KMS-11 (cell line): ENCODE data around the gene ATP6V0D1.

Source experiments
- H2AFZ ChIP-seq: fragments of 200-600 bp; sonication (generic); 2 replicates; pipeline ENCODE4 v1.6.1; 2016; ENCODE audit warnings: antibody characterized with exemption, mixed run types, low read depth
- H3K27ac ChIP-seq: fragments of 200-600 bp; sonication (generic); 2 replicates; pipeline ENCODE4 v1.6.1; 2016; ENCODE audit warnings: mild to moderate bottlenecking, mixed run types
- H3K27me3 ChIP-seq: fragments of 200-600 bp; sonication (generic); 2 replicates; pipeline ENCODE4 v1.6.1; 2017; ENCODE audit warnings: mild to moderate bottlenecking, low read depth, mixed run types, moderate library complexity; ENCODE audit not compliant: insufficient read depth
- H3K36me3 ChIP-seq: fragments of 200-600 bp; sonication (generic); 2 replicates; pipeline ENCODE4 v1.6.1; 2017; ENCODE audit warnings: mild to moderate bottlenecking, mixed run types; ENCODE audit not compliant: insufficient read depth
- H3K4me1 ChIP-seq: fragments of 200-600 bp; sonication (generic); 2 replicates; pipeline ENCODE4 v1.6.1; 2016; ENCODE audit warnings: mild to moderate bottlenecking, low read depth, mixed run types; ENCODE audit not compliant: poor library complexity, severe bottlenecking
- H3K4me2 ChIP-seq: fragments of 200-600 bp; sonication (generic); 2 replicates; pipeline ENCODE4 v1.7.0; 2016; ENCODE audit warnings: mild to moderate bottlenecking, mixed run types
- H3K4me3 ChIP-seq: fragments of 200-600 bp; sonication (generic); IDR thresholded peaks from 2 replicates; pipeline ENCODE4 v1.6.1; 2017; ENCODE audit warnings: low read depth, low read length, mixed read lengths; ENCODE audit not compliant: insufficient read depth
- H3K79me2 ChIP-seq: fragments of 200-600 bp; sonication (generic); 2 replicates; pipeline ENCODE4 v1.6.1; 2016; ENCODE audit warnings: low read depth, mixed run types; ENCODE audit not compliant: insufficient read depth
- H3K9ac ChIP-seq: fragments of 200-600 bp; sonication (generic); 2 replicates; pipeline ENCODE4 v1.6.1; 2016; ENCODE audit warnings: mild to moderate bottlenecking, mixed run types
- H4K20me1 ChIP-seq: fragments of 200-600 bp; sonication (generic); 2 replicates; pipeline ENCODE4 v1.6.1; 2016; ENCODE audit warnings: mild to moderate bottlenecking, mixed run types; ENCODE audit not compliant: insufficient read depth
- TF ChIP-seq, protein P1 (sequence below): fragments of 200-600 bp; sonication (generic); conservative IDR thresholded peaks from 2 replicates; pipeline ENCODE4 v1.6.1; 2017; ENCODE audit warnings: low read depth, mild to moderate bottlenecking, antibody characterized with exemption, low read length, moderate library complexity, mixed read lengths

Gene ATP6V0D1

DNA sequence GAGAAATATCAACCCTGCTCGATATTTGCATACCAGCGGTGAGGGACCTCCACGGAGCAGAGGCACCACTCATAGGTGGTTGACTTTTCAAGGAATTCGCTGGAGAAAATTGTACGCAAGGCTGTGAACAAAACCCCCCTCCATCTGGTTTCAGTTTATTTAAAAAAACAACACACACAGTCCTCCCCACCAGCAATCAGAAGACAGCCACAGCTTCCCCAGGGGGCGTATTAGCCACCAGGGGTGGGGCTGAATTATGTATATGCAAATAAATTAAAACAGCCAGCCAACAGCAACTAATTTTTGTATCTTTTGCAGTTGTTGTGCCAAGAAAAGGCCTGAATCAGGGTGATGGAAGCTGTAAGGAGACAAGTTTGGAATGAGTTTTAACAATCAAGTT lies 55.9 kb downstream of the ATP6V0D1 start:
- no peak overlapping the region for H3K27ac ChIP-seq

DNA sequence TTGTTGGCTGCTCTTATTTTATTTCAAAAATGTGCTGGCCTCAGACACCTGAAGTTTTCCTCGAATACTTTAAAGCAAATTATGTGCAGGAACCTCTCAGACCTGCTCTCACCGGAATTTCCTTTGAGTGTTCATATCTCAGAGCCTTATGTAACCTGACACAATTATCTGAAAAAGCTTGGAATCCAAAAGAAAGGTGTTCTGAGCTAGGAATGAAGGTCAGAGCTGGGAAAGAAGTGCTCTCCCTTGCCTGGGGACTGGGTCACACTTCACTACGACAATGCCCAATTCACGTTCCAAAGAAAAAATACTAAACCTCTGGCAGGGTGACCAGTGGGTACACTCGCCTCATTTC lies 56.7 kb downstream of the ATP6V0D1 start:
- no peaks in the 10 kb centered on the region for H3K4me1 ChIP-seq
- no peak overlapping the region for H3K4me2 ChIP-seq

More for the DNA sequence above, 55.9 kb downstream of the ATP6V0D1 start:
- no peak overlapping the region for H3K4me2 ChIP-seq
- H2AFZ ChIP-seq: no peak overlapping the region
- H4K20me1 ChIP-seq: no peaks in the 10 kb centered on the region
- peaks cover 22% of the 10 kb centered on the region; the same call in 1 of the 2 replicates for H3K27me3 ChIP-seq
- no peaks in the 10 kb centered on the region for H3K36me3 ChIP-seq
- no peaks in the 10 kb centered on the region for H3K4me1 ChIP-seq
- no peak overlapping the region for H3K4me3 ChIP-seq
- H3K79me2 ChIP-seq: no peaks in the 10 kb centered on the region
- TF ChIP-seq, protein P1, sequence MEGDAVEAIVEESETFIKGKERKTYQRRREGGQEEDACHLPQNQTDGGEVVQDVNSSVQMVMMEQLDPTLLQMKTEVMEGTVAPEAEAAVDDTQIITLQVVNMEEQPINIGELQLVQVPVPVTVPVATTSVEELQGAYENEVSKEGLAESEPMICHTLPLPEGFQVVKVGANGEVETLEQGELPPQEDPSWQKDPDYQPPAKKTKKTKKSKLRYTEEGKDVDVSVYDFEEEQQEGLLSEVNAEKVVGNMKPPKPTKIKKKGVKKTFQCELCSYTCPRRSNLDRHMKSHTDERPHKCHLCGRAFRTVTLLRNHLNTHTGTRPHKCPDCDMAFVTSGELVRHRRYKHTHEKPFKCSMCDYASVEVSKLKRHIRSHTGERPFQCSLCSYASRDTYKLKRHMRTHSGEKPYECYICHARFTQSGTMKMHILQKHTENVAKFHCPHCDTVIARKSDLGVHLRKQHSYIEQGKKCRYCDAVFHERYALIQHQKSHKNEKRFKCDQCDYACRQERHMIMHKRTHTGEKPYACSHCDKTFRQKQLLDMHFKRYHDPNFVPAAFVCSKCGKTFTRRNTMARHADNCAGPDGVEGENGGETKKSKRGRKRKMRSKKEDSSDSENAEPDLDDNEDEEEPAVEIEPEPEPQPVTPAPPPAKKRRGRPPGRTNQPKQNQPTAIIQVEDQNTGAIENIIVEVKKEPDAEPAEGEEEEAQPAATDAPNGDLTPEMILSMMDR: no peak
- H3K9ac ChIP-seq: no peak overlapping the region

DNA sequence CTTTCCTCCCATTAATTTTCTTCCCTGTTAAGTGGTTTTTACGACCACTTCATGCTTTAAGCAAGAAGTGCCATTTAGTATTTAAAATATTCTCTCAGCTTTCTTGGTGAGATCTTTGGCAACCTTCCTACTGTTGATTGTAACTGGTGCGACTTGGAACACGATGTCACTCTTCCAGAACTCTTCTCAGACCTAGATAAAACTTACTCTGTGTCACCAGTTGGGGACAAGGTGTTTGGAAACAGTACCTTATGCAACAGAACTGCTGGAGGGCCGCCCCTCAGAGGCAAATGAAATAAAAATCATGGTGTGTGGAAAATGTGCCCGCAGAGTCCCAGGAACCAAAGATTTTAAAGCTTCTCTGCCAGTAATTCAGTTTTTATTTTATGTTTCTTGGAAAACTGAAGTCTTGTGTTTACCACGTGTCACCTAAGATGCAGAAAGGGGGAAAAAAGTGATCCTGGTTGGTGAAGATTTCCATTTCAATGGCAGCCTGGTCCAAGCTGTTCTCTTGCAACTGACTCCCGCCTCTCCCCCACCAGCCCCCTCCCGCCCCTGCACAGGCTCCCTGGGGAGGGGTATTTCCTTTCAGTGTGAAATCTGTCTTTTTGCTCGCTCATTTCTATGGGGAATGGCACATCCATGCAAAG lies 57.2 kb downstream of the ATP6V0D1 start:
- H3K27ac ChIP-seq: no peak overlapping the region
- H3K9ac ChIP-seq: no peak overlapping the region
- no peaks in the 10 kb centered on the region for H3K4me1 ChIP-seq
- H3K36me3 ChIP-seq: no peaks in the 10 kb centered on the region
- peaks cover 14% of the 10 kb centered on the region; the same call in 1 of the 2 replicates for H3K27me3 ChIP-seq
- H3K79me2 ChIP-seq: no peaks in the 10 kb centered on the region
- H3K4me3 ChIP-seq: no peak overlapping the region
- no peaks in the 10 kb centered on the region for H4K20me1 ChIP-seq
- no peak overlapping the region for H3K4me2 ChIP-seq
- no peak overlapping the region for H2AFZ ChIP-seq
- TF ChIP-seq, protein P1: no peak

More for the DNA sequence above, 56.7 kb downstream of the ATP6V0D1 start:
- TF ChIP-seq, protein P1: no peak
- H4K20me1 ChIP-seq: no peaks in the 10 kb centered on the region
- H2AFZ ChIP-seq: no peak overlapping the region
- H3K79me2 ChIP-seq: no peaks in the 10 kb centered on the region
- H3K27ac ChIP-seq: no peak overlapping the region
- no peaks in the 10 kb centered on the region for H3K36me3 ChIP-seq
- H3K9ac ChIP-seq: no peak overlapping the region
- H3K27me3 ChIP-seq: peaks cover 17% of the 10 kb centered on the region; the same call in 1 of the 2 replicates
- no peak overlapping the region for H3K4me3 ChIP-seq

DNA sequence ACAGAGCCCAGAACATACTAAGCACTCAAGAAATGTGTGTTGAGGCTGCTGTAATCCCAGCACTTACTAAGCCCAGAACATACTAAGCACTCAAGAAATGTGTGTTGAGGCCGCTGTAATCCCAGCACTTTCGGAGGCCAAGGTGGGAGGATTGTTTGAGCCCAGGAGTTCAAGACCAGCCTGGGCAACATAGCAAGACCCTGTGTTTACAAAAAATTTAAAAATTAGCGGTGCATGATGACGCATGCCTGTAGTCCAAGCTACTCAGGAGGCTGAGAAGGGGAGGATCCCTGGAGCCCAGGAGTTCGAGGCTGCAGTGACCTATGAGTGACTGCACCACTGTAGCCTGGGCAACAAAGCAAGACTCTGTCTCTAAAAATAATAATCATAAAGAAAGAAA lies 57.9 kb downstream of the ATP6V0D1 start:
- Histone ChIP-seq H2AFZ (no peak overlapping the region), H3K9ac (no peak overlapping the region), H3K4me1 (no peaks in the 10 kb centered on the region), H3K27ac (no peak overlapping the region), H4K20me1 (no peaks in the 10 kb centered on the region), H3K27me3 (peaks cover 14% of the 10 kb centered on the region; the same call in 1 of the 2 replicates), H3K79me2 (no peaks in the 10 kb centered on the region), H3K4me3 (no peak overlapping the region), H3K4me2 (no peak overlapping the region), H3K36me3 (no peaks in the 10 kb centered on the region)
- TF ChIP-seq, protein P1: no peak
